Right lobe of liver (tissue), 4 donors: ENCODE data around the gene NLGN1.

Experiments used
- CTCF ChIP-seq, 4 donors: fragments of 200-600 bp in 3 of 4; fragments of 450-650 bp in 1 of 4; IDR thresholded peaks; one replicate each; pipeline versions ENCODE4 v1.5.1 to v1.8.0; 2016 to 2022; ENCODE audit warnings: antibody characterized with exemption in 4 of 4, mild to moderate bottlenecking in 2 of 4
- POLR2A ChIP-seq: fragments of 450-650 bp; IDR thresholded peaks from one replicate; pipeline ENCODE4 v1.6.1; 2017; ENCODE audit warnings: antibody characterized with exemption, mild to moderate bottlenecking
- donor health status: DM: no; HTN: no; CAD: no.
- donor health status: DM: no; HTN: no; CAD: no.
- donor health status: DM: no; HTN: yes; CAD: no.

- no peak for TF ChIP-seq CTCF (IDR thresholded peaks at IDR 0.05)
- TF ChIP-seq POLR2A: no peak
These were observed 115.6 kb downstream of the NLGN1 start for GRCh38 chr3:173513123-173513522.
